A549 (cell line): ENCODE measurements around the gene FAR1.

Experiments
- CTCF ChIP-seq: fragments of >200 bp; sonication (Bioruptor Twin); formaldehyde crosslinking; IDR thresholded peaks from 3 replicates; pipeline ENCODE4 v1.5.1; 2016
- EHMT2 ChIP-seq: fragments of 200-600 bp; sonication (generic); IDR thresholded peaks from 2 replicates; pipeline ENCODE4 v1.6.1; 2016; ENCODE audit warnings: antibody characterized with exemption, low read depth, mild to moderate bottlenecking, moderate library complexity
- FOSL2 ChIP-seq, 2 experiments: fragments of 450-650 bp in 1 of 2; fragments of >200 bp in 1 of 2; sonication (Bioruptor Twin) in 1 of 2; formaldehyde crosslinking; IDR thresholded peaks; 2 replicates each; pipeline versions ENCODE4 v1.5.0 to v1.6.1; 2016 to 2020; ENCODE audit warnings: mild to moderate bottlenecking in 1 of 2, moderate library complexity in 1 of 2
- PBX3 ChIP-seq: IDR thresholded peaks from 2 replicates; pipeline ENCODE4 v1.6.1; 2012
- POLR2A ChIP-seq: IDR thresholded peaks from 2 replicates; pipeline ENCODE4 v1.6.1; 2012; ENCODE audit warnings: mild to moderate bottlenecking, low read length
- TF ChIP-seq, protein P1 (sequence below): IDR thresholded peaks from 2 replicates; pipeline ENCODE4 v1.6.1; 2012

DNA sequence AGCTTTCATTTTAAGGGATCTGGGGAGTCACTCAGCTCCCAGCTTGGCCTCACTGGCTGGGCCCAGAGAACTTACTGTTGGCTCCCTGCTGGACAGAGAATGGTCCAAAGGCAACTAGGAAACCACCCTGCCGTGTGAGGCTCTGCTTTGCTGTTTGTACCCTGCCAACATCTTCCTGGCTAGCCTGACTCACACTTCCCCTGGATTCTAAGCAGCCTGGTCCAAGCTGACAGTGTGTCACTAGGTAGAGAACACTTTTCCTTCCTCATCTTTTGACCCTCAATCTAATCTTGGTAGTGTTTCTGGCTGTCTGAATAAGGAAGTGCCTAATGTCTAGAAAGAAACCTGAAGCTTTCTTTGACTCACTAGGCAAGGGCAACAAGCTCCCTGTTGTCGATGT lies 76.7 kb downstream of the FAR1 start:
- TF ChIP-seq CTCF: no peak
- TF ChIP-seq PBX3: no peak
- TF ChIP-seq, protein P1, sequence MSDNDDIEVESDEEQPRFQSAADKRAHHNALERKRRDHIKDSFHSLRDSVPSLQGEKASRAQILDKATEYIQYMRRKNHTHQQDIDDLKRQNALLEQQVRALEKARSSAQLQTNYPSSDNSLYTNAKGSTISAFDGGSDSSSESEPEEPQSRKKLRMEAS: no peak
- TF ChIP-seq POLR2A: no peak
- TF ChIP-seq FOSL2 (IDR thresholded peaks at IDR 0.05): no peak
- no peak for TF ChIP-seq FOSL2 (CRISPR knock-in tag; IDR thresholded peaks at IDR 0.05)
- TF ChIP-seq EHMT2: no peak
